Hepatocyte (in vitro differentiated cells): ENCODE results near the gene SVBP.

Source experiments
- CTCF ChIP-seq: fragments of 200-600 bp; sonication (generic); IDR thresholded peaks from 2 replicates; pipeline ENCODE4 v1.5.1; 2016; ENCODE audit warnings: antibody characterized with exemption, mild to moderate bottlenecking; ENCODE audit not compliant: poor library complexity
- EZH2 ChIP-seq: fragments of 200-600 bp; sonication (generic); IDR thresholded peaks from 2 replicates; pipeline ENCODE4 v1.6.1; 2016; ENCODE audit warnings: antibody characterized with exemption, mild to moderate bottlenecking, borderline replicate concordance
- EZH2phosphoT487 ChIP-seq: fragments of 200-600 bp; sonication (generic); IDR thresholded peaks from one replicate; pipeline ENCODE4 v1.6.1; 2018; ENCODE audit warnings: antibody characterized with exemption, mild to moderate bottlenecking, low read depth, moderate library complexity; ENCODE audit not compliant: unreplicated experiment, severe bottlenecking

DNA sequence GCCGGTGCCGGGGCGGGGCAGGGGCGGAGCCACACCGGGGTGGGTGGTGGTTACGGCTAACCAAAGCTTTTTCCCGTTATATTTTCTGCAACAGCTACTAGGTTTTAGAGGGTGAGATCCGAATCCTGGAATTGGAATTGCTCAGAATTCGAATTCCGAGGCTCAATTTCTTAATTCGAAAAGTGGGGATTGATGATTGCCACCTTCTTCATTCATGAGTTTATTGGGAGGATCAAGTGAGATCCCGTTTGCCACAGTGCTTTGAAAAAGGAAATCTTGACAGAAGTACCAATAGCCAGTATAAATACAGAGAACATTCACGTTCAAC, 207 bp upstream of the SVBP start:
- TF ChIP-seq CTCF (no peak), EZH2 (no peak), EZH2phosphoT487 (no peak)
